ENCODE data around the gene CHRM3.

- TF ChIP-seq, protein P1, sequence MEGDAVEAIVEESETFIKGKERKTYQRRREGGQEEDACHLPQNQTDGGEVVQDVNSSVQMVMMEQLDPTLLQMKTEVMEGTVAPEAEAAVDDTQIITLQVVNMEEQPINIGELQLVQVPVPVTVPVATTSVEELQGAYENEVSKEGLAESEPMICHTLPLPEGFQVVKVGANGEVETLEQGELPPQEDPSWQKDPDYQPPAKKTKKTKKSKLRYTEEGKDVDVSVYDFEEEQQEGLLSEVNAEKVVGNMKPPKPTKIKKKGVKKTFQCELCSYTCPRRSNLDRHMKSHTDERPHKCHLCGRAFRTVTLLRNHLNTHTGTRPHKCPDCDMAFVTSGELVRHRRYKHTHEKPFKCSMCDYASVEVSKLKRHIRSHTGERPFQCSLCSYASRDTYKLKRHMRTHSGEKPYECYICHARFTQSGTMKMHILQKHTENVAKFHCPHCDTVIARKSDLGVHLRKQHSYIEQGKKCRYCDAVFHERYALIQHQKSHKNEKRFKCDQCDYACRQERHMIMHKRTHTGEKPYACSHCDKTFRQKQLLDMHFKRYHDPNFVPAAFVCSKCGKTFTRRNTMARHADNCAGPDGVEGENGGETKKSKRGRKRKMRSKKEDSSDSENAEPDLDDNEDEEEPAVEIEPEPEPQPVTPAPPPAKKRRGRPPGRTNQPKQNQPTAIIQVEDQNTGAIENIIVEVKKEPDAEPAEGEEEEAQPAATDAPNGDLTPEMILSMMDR (IDR thresholded peaks at IDR 0.05), result no peak
- TF ChIP-seq POLR2A (IDR thresholded peaks at IDR 0.05), result no peak
Measured at GRCh38 chr1:239422818-239423217, 36.5 kb downstream of the CHRM3 start.
